ENCODE data around the gene C11orf42.

C11orf42 gene

GRCh38 chr11:6249770-6250555 lies 44.6 kb downstream of the C11orf42 start:
- TF ChIP-seq FOXM1 (IDR thresholded peaks at IDR 0.05; ENCODE audit: borderline replicate concordance, low read depth) (no peak), CEBPB (IDR thresholded peaks at IDR 0.05) (no peak), YY1 (IDR thresholded peaks at IDR 0.05; ENCODE audit: low read depth) (no peak), NFIC (IDR thresholded peaks at IDR 0.05) (no peak), EP300 (IDR thresholded peaks at IDR 0.05; ENCODE audit: borderline replicate concordance) (no peak), MAX (IDR thresholded peaks at IDR 0.05) (no peak), TAF1 (IDR thresholded peaks at IDR 0.05; ENCODE audit: low read depth) (no peak), TCF12 (IDR thresholded peaks at IDR 0.05; ENCODE audit: low read depth) (no peak), USF1 (IDR thresholded peaks at IDR 0.05) (no peak), CREB1 (IDR thresholded peaks at IDR 0.05; ENCODE audit: low read depth) (no peak)

- no peak for TF ChIP-seq YY1 (IDR thresholded peaks at IDR 0.05; ENCODE audit: low read depth)
- peak; percentile 70 for TF ChIP-seq RAD21 (IDR thresholded peaks at IDR 0.05; ENCODE audit: low read depth)
- TF ChIP-seq EP300 (IDR thresholded peaks at IDR 0.05; ENCODE audit: borderline replicate concordance), result no peak
Measured at GRCh38 chr11:6251120-6251733, 45.9 kb downstream of the C11orf42 start.

- no peak for TF ChIP-seq NFIC (IDR thresholded peaks at IDR 0.05)
- TF ChIP-seq USF1 (IDR thresholded peaks at IDR 0.05), result no peak
- no peak for TF ChIP-seq RAD21 (IDR thresholded peaks at IDR 0.05; ENCODE audit: low read depth)
- TF ChIP-seq TCF12 (IDR thresholded peaks at IDR 0.05; ENCODE audit: low read depth), result no peak
- no peak for TF ChIP-seq TEAD4 (IDR thresholded peaks at IDR 0.05)
- TF ChIP-seq MAX (IDR thresholded peaks at IDR 0.05), result no peak
- TF ChIP-seq ZBTB7A (IDR thresholded peaks at IDR 0.05; ENCODE audit: low read depth), result no peak
- TF ChIP-seq TAF1 (IDR thresholded peaks at IDR 0.05; ENCODE audit: low read depth), result no peak
- no peak for TF ChIP-seq CREB1 (IDR thresholded peaks at IDR 0.05; ENCODE audit: low read depth)
- no peak for TF ChIP-seq EGR1 (IDR thresholded peaks at IDR 0.05)
- no peak for TF ChIP-seq FOXM1 (IDR thresholded peaks at IDR 0.05; ENCODE audit: borderline replicate concordance, low read depth)
- TF ChIP-seq EP300 (IDR thresholded peaks at IDR 0.05; ENCODE audit: borderline replicate concordance), result no peak
- TF ChIP-seq YY1 (IDR thresholded peaks at IDR 0.05; ENCODE audit: low read depth), result no peak
Measured at GRCh38 chr11:6251990-6252473, 46.7 kb downstream of the C11orf42 start.

- no peak for TF ChIP-seq REST (IDR thresholded peaks at IDR 0.05; ENCODE audit: low read depth)
- TF ChIP-seq FOXM1 (IDR thresholded peaks at IDR 0.05; ENCODE audit: borderline replicate concordance, low read depth), result no peak
- no peak for TF ChIP-seq TAF1 (IDR thresholded peaks at IDR 0.05; ENCODE audit: low read depth)
- TF ChIP-seq MAX (IDR thresholded peaks at IDR 0.05), result no peak
- no peak for TF ChIP-seq RAD21 (IDR thresholded peaks at IDR 0.05; ENCODE audit: low read depth)
- TF ChIP-seq NFIC (IDR thresholded peaks at IDR 0.05), result no peak
- no peak for TF ChIP-seq TCF12 (IDR thresholded peaks at IDR 0.05; ENCODE audit: low read depth)
- TF ChIP-seq EP300 (IDR thresholded peaks at IDR 0.05; ENCODE audit: borderline replicate concordance), result no peak
- TF ChIP-seq CREB1 (IDR thresholded peaks at IDR 0.05; ENCODE audit: low read depth), result no peak
- no peak for TF ChIP-seq TEAD4 (IDR thresholded peaks at IDR 0.05)
- no peak for TF ChIP-seq CEBPB (IDR thresholded peaks at IDR 0.05)
- no peak for TF ChIP-seq USF1 (IDR thresholded peaks at IDR 0.05)
- no peak for TF ChIP-seq ZBTB7A (IDR thresholded peaks at IDR 0.05; ENCODE audit: low read depth)
- no peak for TF ChIP-seq EGR1 (IDR thresholded peaks at IDR 0.05)
- TF ChIP-seq YY1 (IDR thresholded peaks at IDR 0.05; ENCODE audit: low read depth), result no peak
Measured at GRCh38 chr11:6253197-6253596, 47.8 kb downstream of the C11orf42 start.

- TF ChIP-seq EP300 (IDR thresholded peaks at IDR 0.05; ENCODE audit: borderline replicate concordance) (no peak), TEAD4 (IDR thresholded peaks at IDR 0.05) (no peak), MAX (IDR thresholded peaks at IDR 0.05) (no peak), EGR1 (IDR thresholded peaks at IDR 0.05) (no peak), CEBPB (IDR thresholded peaks at IDR 0.05) (no peak), RAD21 (IDR thresholded peaks at IDR 0.05; ENCODE audit: low read depth) (no peak), TCF12 (IDR thresholded peaks at IDR 0.05; ENCODE audit: low read depth) (no peak), YY1 (IDR thresholded peaks at IDR 0.05; ENCODE audit: low read depth) (no peak), NFIC (IDR thresholded peaks at IDR 0.05) (no peak)
Measured at GRCh38 chr11:6258141-6258540, 52.8 kb downstream of the C11orf42 start.

GRCh38 chr11:6258571-6259081 lies 53.3 kb downstream of the C11orf42 start:
- no peak for TF ChIP-seq EGR1 (IDR thresholded peaks at IDR 0.05)
- TF ChIP-seq EP300 (IDR thresholded peaks at IDR 0.05; ENCODE audit: borderline replicate concordance), result no peak
- no peak for TF ChIP-seq MAX (IDR thresholded peaks at IDR 0.05)
- TF ChIP-seq REST (IDR thresholded peaks at IDR 0.05; ENCODE audit: low read depth), result no peak
- no peak for TF ChIP-seq CEBPB (IDR thresholded peaks at IDR 0.05)
- no peak for TF ChIP-seq TEAD4 (IDR thresholded peaks at IDR 0.05)
- TF ChIP-seq RAD21 (IDR thresholded peaks at IDR 0.05; ENCODE audit: low read depth), result no peak
- TF ChIP-seq ZBTB7A (IDR thresholded peaks at IDR 0.05; ENCODE audit: low read depth), result no peak
- no peak for TF ChIP-seq USF1 (IDR thresholded peaks at IDR 0.05)
- TF ChIP-seq YY1 (IDR thresholded peaks at IDR 0.05; ENCODE audit: low read depth), result no peak
- no peak for TF ChIP-seq FOXM1 (IDR thresholded peaks at IDR 0.05; ENCODE audit: borderline replicate concordance, low read depth)
- TF ChIP-seq NFIC (IDR thresholded peaks at IDR 0.05), result no peak
- TF ChIP-seq TCF12 (IDR thresholded peaks at IDR 0.05; ENCODE audit: low read depth), result no peak
- TF ChIP-seq CREB1 (IDR thresholded peaks at IDR 0.05; ENCODE audit: low read depth), result no peak
